ENCODE data around the gene ZNF326.
A peak's percentile ranks its signal among the peaks of the same experiment; 100 is the strongest.

Gene ZNF326, protein sequence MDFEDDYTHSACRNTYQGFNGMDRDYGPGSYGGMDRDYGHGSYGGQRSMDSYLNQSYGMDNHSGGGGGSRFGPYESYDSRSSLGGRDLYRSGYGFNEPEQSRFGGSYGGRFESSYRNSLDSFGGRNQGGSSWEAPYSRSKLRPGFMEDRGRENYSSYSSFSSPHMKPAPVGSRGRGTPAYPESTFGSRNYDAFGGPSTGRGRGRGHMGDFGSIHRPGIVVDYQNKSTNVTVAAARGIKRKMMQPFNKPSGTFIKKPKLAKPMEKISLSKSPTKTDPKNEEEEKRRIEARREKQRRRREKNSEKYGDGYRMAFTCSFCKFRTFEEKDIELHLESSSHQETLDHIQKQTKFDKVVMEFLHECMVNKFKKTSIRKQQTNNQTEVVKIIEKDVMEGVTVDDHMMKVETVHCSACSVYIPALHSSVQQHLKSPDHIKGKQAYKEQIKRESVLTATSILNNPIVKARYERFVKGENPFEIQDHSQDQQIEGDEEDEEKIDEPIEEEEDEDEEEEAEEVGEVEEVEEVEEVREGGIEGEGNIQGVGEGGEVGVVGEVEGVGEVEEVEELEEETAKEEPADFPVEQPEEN
- total RNA-seq = 9.2 to 27.6 (median 18.1) reads per million in 17 experiments

DNA sequence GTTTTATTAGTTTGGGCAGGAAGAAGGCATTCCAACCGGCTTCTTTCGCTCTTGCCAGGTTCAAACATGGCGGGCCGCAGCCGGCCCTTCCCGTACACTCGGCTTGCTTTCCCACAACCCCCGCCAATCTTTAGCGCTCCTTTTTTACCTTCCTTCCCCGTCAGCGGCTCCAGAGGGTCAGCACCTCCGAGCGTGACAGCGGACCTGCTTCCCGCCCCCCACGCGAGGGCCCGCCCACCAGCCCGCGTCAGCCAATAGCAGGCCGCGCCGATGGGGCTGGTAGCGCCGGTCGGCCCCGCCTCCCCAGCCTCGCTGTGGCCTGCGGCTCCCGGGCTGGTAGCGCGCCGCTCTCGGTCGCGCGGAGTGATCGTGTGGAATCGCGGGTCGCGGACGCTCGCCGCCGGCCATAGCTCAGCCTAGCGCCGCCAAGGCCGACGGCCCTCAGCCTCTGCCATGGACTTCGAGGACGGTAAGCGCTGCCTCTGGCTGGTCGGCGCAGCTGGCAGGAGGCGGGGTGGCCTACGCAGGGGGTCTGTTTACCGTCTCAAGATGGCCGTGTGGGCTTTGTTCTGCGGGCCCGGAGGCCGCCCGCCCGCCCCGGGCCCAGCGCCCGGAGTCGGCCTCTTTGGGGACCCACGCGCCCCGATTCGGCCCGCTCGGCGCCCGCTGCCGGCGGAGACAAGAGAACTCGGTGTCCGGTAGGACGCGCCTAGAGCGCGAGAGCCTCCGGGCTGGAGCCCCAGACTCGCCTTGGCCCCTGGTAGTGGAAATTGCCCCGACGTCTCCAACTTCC lies at the start of gene ZNF326:
TSS of gene ZNF326 (plus strand) at position 306 of the 793 bp plus-strand sequence. CDS start at position 454, 148 bp downstream.
- DNase-seq = peak; percentile 96 to 99 (median 98)

DNA sequence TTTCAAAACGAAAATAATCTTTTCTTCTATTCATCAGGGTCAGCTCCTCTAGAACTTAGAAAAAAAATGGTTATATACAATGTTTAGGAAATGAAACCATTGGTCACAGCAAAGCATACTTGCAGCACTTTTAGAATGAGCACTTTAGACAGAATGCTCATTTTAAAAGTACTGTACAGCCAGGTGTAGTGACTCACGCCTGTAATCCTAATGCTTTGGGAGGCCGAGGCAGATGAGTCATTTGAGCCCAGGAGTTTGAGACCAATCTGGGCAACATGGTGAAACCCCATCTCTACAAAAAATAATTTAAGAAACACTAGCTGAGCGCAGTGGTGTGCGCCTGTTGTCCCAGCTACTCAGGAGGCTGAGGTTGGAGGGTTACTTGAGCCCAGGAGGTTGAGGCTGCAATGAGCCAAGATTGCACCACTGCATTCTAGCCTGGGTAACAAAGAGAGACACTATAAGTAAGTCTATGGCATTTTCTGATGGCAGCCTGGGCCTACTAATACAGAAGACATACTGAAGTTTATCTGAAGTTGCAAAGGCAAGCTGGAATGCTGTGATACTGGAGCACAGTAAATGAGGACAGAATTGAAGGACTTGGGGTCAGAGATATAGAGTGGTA lies 48.9 kb upstream of the ZNF326 start:
- DNase-seq = no peak

DNA sequence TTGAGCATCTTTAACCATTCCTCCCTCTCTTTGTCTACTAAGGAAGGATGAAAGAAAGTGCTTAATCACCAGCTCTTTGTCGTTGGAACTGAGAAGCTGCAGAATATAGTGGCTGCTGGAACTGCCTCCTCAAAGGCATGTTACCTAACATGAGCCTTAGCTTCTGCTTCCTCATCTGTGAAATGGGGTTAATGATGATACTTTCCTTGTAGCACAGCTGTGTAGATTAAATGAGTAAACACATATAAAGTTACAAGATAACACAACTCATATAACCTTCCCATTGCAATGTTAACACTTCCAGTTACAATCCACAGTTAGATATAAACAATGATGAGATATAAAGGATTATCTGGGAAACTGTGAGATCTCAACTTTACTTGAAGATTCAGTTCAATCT lies 48.4 kb upstream of the ZNF326 start:
- DNase-seq = peak in 3 of 4 experiments; percentile 15 to 38 (median 37)

DNA sequence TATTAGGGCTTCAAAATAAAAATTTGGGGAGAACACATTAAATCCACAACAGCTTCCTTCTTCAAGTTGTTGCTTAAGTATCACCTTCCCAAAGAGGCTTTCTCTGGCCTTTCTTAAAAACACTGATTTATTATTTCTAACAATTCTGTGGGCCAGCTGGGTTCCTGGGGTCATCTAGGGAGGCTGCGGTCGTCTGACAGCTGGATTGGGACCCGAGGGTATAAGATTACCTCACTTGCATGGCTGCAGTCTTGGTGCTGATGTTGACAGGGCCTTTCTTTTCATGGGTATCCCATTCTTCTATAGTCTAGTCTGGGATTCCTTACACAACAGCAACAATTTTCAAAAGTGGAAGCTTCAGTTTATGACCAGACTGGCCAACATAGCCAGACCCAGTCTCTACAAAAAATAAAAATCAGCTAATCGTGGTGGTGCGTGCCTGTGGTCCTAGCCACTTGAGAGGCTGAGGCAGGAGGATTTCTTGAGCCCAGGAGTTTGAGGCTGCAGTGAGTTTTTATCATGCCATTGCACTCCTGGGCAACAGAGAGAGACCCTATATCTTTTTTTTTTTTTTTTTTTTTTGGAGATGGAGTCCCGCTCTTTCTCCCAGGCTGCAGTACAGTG lies 46.1 kb upstream of the ZNF326 start:
- no peak for DNase-seq

GRCh38 chr1:89949991-89950624 lies 44.8 kb upstream of the ZNF326 start:
- no peak for DNase-seq

DNA sequence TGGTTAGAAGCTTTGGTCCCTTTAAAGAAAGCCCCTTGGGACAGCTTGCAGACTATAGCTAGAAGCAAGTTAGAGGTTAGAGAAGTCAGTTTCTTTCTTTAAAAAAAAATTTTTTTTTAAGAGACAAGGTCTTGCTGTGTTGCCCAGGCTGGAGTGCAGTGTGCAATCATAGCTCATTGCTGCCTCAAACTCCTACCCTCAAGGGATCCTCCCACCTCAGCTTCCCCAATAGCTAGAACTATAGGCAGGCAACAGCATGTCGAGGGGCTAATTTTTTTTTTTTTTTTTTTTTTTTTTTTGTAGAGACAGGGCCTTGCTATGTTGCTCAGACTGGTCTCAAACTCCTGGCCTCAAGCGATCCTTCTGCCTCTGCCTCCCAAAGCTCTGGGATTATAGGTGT lies 44.2 kb upstream of the ZNF326 start:
- peak in 1 of 4 experiments; percentile 14 for DNase-seq

DNA sequence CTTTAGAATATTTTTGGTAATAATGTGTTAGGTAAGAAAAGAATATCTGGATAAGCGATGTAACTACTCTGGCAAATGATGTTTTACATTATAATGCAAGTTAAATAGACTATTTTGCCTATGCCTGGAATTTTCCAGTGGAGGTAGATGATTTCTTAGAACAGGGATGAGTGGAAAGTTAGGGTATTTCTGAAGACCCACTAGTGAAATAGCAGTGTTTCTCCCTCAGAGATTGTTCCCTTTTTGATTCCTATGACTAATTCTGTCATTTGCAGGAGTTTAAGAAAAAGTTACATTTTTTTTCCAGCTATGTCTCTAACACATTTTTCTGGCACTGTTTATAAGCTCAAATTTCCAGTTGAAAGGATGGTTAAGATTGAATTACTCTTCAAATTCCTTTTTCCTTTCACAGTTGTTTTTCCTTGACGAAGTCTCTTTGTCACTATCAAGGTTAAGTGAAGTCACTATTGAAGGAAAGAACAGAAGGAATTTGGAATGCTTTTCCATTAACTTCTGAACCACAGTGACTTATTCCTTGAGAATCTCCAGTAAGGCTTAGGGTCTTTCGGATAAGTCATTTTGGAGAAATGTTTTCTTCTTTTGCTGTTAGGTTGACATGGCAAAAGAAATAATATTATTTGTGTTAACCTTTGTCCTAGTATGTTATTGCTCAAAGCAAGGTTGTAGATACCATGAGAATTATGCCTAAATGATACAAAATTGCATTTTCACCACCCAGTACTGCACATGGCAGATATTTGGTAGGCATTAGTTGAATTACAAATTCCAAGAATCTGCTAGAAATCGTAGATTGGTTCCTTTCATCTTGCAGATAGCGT lies 42.9 kb upstream of the ZNF326 start:
- peak in 2 of 4 experiments; percentile 42 to 49 for DNase-seq

- DNase-seq = no peak
These were observed 42.2 kb upstream of the ZNF326 start for GRCh38 chr1:89952605-89953130.

DNA sequence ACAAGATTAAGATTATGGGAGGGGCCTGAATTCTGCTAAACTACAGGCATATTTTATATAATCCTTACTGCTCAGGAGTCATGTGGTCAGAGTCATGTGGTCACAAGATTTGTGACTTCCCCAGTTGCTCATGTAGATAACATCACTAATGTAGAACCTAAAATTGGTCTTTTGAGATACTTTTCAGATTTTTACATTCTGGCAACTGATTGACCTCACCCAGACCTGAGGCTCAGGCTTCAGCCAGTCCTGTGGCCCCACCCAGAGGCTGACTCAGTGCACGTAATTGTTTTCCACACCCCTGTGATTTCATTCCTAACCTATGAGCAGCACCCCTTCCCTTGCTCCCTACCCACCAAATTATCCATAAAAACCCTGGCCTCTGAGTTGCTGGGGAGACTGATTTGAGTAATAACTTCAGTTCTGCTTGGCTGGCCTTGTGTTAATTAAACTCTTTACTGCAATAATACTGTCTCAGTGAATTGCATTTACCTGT lies 41.7 kb upstream of the ZNF326 start:
- DNase-seq = peak; percentile 43 to 61 (median 56)

GRCh38 chr1:89953929-89954328 lies 41.0 kb upstream of the ZNF326 start:
- no peak for DNase-seq

DNA sequence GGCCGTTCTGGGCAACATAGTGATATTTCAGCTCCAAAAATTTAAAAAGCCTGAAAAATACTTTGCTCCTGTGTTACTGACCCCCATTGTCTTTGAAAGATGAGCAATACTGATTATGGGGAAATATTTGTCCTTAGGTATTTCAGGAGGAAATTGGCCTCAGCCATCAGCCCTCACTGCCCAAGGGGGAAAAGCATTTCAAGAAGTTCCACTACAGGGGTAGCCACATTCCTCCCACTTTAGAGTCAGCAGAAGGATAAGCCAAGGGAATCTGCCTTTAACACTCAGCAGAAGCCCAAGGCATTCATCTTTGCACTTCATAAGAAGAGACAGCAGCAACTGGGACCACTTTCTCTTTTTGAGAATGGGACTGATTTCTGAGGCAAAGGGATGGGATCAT lies 40.5 kb upstream of the ZNF326 start:
- no peak for DNase-seq

DNA sequence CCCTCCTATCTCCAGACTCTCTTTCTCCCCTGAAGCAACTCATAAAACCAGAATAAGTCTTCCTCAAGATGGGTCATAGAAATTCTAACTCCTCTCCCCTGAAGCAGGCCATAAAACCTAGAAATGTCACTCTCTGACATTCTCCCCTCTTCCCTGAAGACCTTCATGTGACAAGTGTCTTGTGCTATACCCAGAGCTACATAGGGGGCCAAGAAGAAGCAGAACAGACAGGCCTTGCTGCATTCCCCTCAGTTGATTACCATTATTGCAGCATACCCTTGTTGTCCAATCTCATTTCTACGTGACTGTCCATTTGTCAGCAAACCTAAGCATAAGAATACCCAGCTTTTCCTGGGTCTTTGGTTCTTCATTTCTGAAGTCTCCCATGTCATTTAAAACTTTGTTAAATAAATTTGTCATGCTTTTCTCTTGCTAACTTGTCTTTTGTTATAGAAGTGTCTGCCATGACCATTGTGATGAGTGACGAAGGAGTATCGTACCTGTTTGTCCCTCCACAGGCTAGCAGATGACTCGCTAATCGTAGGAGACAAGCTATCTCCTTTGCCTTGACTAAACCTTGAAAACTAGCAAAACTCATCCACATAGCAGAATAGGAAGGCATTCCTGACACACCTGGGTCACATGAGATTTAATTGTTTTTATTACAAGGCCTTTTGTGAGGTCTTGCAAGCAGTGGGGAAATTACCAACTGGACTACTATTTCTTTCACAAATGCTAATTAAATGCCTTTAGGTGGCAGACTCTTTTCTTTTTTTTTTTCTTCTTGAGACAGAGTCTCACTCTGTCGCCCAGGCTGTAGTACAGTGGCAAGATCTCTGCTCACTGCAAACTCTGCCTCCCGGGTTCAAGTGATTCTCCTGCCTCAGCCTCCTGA lies 39.4 kb upstream of the ZNF326 start:
- no peak for DNase-seq

DNA sequence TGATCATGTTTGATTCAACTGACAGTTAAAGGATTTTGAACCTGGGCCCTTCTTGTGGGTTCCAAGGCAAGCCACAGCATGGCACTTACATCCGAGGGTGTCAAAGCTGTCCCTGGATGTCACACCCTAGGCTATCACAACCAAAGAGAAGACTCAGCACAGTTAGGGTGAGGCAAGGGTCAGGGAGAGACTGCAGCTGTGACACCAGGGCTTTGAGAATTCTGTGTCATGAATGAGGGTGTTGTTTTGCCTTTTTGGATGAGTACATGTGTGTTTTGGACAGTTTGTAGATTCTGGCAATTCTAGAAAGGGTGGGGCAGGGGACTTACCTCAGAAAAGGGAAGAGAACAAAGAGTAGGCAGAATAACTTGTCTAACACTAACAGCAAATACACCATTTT lies 37.8 kb upstream of the ZNF326 start:
- peak in 1 of 4 experiments; percentile 20 for DNase-seq

GRCh38 chr1:89958851-89959654 lies 35.9 kb upstream of the ZNF326 start:
- no peak for DNase-seq

- no peak for DNase-seq
These were observed 35.2 kb upstream of the ZNF326 start for GRCh38 chr1:89959719-89960118.

GRCh38 chr1:89962024-89962741 lies 32.7 kb upstream of the ZNF326 start:
- DNase-seq = peak in 3 of 4 experiments; percentile 22 to 39 (median 32)

- DNase-seq = no peak
These were observed 32.2 kb upstream of the ZNF326 start for GRCh38 chr1:89962742-89963075.

All from suppressor macrophage (primary cell).